AG09319 (cell line): ENCODE data around the gene TOR1B.
"Not testable (repeated sequence)": the region's sequence is repeated elsewhere in the genome, so short reads cannot be mapped to it uniquely, and the experiment has no call there.

Experiments used
- DNase-seq: peaks from one replicate; pipeline ENCODE4 v3.0.0-alpha.2; 2010; ENCODE audit warnings: low read depth; ENCODE audit errors: extremely low read depth
- TF ChIP-seq, protein P1 (sequence below): IDR thresholded peaks from 2 replicates; pipeline ENCODE4 v1.5.1; 2011; ENCODE audit warnings: low read depth, mild to moderate bottlenecking, inconsistent platforms, low read length, moderate library complexity

Gene TOR1B

DNA sequence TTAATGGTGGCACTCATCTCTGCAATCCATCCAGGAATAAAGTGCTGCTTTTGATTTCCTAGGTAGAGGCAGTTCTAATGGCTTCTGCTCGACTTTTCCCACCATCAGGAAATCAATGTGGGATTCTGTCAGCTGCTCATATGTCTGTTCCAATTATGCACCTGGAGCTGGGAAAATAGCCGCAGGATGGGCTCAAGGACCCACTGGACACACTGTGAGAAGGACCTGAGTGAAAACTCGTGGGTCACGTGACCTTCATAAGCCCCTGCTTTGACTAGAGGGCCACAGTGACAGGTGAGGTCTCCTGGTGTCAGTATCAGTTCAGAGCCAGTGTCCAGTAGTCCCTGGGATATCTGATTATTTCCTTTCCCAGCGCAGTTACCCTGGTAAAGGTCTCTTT, 32.2 kb upstream of the TOR1B start:
- TF ChIP-seq, protein P1, sequence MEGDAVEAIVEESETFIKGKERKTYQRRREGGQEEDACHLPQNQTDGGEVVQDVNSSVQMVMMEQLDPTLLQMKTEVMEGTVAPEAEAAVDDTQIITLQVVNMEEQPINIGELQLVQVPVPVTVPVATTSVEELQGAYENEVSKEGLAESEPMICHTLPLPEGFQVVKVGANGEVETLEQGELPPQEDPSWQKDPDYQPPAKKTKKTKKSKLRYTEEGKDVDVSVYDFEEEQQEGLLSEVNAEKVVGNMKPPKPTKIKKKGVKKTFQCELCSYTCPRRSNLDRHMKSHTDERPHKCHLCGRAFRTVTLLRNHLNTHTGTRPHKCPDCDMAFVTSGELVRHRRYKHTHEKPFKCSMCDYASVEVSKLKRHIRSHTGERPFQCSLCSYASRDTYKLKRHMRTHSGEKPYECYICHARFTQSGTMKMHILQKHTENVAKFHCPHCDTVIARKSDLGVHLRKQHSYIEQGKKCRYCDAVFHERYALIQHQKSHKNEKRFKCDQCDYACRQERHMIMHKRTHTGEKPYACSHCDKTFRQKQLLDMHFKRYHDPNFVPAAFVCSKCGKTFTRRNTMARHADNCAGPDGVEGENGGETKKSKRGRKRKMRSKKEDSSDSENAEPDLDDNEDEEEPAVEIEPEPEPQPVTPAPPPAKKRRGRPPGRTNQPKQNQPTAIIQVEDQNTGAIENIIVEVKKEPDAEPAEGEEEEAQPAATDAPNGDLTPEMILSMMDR, result no peak
- no peak for DNase-seq

DNA sequence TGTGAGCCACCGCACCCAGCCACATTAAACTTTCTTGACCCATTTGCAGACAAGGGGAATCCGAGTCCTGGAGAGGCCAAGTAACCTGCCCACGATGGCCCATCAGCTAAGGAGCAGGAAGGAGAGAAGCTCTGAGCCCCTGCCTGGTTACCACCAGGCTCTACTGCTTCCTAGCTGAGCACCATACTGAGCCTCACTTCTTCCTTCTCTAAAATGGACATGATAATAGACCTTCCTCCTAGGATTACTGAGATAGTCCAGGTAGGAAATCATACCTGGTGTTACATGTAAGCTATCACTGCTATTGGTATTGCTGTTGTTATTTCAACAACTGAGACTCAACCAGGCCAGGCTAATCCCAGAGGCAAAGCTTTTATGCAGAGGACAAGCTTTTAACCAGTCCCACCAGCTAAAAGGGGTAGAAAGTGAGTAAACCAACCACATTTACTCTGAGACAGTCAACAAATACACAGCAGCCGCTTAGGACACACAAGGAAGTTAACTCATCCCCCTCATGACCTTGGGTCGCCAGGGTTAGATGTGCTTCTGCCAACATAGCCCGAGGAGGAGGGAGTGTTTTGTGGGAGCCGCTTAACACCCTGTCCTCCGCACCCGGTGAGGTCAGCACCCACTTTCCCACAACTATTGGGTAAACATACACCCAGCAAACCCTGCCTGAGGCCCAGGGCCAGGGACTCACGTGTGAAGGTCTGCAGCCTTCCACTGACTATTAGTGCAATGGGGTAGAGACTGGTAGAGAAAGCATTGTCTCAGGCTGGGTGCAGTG, 29.5 kb upstream of the TOR1B start:
- DNase-seq, result no peak
- TF ChIP-seq, protein P1, result no peak

DNA sequence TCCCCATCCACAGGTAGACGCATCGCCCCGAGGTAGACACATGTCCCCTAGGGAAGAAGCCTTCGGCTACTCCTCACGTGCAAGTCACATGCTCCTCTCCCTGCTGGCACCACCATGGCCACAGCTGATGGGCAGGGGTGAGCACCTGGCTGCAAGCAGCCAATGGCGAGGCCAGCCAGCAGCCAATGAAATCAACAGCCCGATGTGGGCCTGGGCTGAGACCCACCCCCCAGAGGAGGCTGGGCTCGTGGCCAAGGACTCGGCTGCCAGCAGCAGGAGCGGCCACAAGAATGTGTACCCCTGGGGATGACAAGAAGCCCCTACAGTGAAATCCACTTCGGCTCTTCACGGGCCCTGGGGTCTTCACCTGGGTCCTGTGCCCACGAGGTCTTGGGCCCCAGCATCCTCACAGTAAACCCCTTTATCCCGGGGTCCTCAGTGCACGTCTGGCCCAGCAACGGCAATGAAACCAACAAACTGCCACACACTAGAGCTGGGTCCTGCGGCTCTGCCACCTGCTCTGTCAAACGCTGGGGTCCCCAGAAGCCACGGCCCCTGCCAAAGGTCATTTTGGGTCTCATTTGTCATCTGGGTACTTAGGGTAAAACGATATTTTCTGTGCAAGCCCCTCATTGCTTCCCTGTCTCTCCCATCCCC, 28.1 kb upstream of the TOR1B start:
- TF ChIP-seq, protein P1, result no peak
- no peak for DNase-seq

- no peak for DNase-seq
- TF ChIP-seq, protein P1, result no peak
These were observed 27.6 kb upstream of the TOR1B start for GRCh38 chr9:129775448-129775798.

DNA sequence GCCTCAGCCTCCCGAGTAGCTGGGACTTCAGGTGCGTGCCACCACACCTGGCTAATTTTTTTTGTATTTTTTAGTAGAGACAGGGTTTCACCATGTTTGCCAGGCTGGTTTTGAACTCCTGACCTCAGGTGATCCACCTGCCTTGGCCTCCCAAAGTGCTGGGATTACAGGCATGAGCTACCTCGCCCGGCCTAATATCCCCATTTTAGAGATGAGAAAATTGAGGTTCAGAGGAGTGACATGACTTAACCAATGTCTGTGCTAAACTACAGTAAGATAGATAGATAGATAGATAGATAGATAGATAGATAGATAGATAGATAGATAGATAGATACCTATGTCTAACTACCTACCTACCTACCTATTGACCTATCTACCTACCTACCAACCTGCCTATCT, 26.9 kb upstream of the TOR1B start:
- DNase-seq, result not testable (repeated sequence)

- TF ChIP-seq, protein P1, result no peak
- no peak for DNase-seq
These were observed 26.4 kb upstream of the TOR1B start for GRCh38 chr9:129776566-129776937.

- DNase-seq, result peak; percentile 98
These were observed 25.8 kb upstream of the TOR1B start for GRCh38 chr9:129776938-129777768.

More at GRCh38 chr9:129776938-129777768, 25.8 kb upstream of the TOR1B start:
- TF ChIP-seq, protein P1, result no peak
